Epidermal melanocyte (primary cell): ENCODE data around the gene HENMT1.
A peak's percentile ranks its signal among the peaks of the same experiment; 100 is the strongest.
"Not testable (repeated sequence)": the region's sequence is repeated elsewhere in the genome, so short reads cannot be mapped to it uniquely, and the experiment has no call there.

Source experiments
- DNase-seq: peaks from one replicate; pipeline ENCODE4 v3.0.0; 2011; ENCODE audit warnings: low spot score; ENCODE audit not compliant: insufficient read length

The HENMT1 gene

DNA sequence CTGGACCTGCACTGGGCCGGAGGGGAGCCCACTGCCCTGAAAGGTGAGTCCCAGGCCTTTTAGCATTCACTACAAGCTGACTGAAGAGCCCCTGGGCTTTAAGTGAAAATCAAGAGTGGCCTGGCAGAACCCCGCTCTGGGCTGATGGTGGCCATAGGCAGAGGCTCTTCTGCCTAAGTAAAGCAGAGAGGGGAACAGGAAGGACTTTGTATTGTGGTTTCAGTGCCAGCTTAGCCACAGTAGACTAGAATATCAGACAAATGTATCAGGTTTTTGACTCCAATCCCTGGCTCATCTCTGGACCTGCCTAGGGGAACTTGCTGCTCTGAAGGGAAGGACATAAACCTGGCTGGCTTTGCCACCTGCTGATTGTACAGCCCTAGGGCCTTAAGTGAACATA is 10.2 kb upstream of the HENMT1 start:
- DNase-seq = no peak

DNA sequence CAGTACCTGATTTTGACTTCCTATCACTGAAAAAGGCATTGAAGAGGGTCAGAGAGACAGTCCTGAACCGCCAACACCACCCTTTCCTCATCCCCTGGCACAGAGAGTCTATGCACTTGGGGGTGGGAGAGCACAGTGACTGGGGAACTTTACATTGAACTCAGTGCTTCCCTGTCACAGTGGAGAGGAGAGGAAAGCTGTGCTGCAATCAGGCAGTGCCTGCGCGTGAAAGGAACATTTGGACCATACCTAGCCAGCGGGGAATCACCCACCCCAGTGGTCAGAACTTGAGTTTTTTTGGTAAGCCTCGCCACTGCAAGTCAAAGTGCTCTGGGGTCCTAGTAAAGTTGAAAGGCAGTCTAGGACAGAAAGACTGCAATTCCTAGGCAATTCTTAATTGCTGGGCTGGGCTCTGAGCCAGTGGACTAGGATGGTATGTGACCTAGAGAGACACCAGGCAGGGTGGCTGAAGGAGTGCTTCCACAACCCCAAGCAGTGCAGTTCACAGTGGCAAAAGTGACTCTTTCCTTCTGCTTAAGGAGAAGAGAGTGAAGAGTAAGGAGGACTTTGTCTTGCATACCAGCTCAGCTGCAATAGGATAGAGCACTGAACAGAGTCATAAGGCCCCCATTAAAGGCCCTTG is 9.4 kb upstream of the HENMT1 start:
- DNase-seq = no peak

- DNase-seq = no peak
Observed at GRCh38 chr1:108669679-108670078, 8.8 kb upstream of the HENMT1 start.

GRCh38 chr1:108668777-108669176 is 7.9 kb upstream of the HENMT1 start:
- no peak for DNase-seq

DNA sequence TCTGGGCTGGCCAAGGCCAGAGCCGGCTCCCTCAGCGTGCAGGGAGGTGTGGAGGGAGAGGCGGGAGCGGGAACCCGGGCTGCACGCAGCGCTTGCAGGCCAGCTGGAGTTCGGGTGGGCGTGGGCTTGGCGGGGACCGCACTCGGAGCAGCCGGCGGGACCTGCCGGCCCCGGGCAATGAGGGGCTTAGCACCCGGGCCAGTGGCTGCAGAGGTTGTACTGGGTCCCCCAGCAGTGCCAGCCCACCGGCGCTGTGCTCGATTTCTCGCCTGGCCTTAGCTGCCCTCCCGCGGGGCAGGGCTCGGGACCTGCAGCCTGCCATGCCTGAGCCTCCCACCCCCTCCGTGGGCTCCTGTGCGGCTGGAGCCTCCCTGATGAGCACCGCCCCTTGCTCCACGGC is 6.5 kb upstream of the HENMT1 start:
- not testable (repeated sequence) for DNase-seq

DNA sequence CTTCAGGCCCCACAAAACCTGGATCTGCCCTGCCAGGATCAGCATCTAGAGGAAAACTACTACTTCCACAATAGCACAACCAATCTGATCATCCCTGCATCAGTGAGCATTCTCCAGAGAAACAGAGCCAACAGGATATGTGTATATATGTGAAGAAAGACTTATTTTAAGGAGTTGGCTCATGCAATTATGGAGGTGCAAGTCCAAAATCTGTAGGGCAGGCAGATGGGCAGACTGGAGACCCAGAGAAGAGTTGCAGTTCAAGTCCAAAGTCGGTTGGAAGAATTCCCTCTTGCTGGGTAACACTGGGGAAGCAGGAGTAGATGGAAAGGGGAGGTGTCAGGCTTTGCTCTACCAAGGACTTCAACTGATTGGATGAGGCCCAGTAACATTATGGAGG is 4.9 kb upstream of the HENMT1 start:
- no peak for DNase-seq

- no peak for DNase-seq
Observed at GRCh38 chr1:108665067-108665466, 4.2 kb upstream of the HENMT1 start.

- no peak for DNase-seq
Observed at GRCh38 chr1:108664481-108664880, 3.6 kb upstream of the HENMT1 start.

DNA sequence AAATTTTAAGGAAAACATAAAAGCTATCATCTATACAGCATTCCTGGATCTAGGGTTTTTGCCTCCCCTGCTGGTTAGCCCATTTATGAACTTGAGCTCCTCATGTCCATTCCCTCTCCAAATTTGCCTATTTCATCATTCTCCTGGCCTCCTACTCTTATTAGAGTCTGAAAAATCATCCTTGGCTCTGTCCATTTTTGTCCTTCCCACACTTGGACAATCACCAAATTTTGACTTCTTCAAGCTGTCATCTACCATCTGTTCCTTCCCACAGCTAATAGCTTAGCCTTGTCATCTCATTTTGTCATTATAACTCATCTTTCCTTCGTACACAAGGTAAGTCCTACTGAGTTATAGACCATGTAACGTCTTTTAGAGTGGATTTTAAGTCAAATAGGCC is 2.2 kb upstream of the HENMT1 start:
- DNase-seq = no peak

GRCh38 chr1:108657356-108658080 is 3.4 kb downstream of the HENMT1 start:
- DNase-seq = no peak

- DNase-seq = no peak
Observed at GRCh38 chr1:108653431-108654105, 7.3 kb downstream of the HENMT1 start.

- DNase-seq = no peak
Observed at GRCh38 chr1:108646648-108647269, 14.1 kb downstream of the HENMT1 start.

GRCh38 chr1:108646265-108646647 is 14.6 kb downstream of the HENMT1 start:
- no peak for DNase-seq

DNA sequence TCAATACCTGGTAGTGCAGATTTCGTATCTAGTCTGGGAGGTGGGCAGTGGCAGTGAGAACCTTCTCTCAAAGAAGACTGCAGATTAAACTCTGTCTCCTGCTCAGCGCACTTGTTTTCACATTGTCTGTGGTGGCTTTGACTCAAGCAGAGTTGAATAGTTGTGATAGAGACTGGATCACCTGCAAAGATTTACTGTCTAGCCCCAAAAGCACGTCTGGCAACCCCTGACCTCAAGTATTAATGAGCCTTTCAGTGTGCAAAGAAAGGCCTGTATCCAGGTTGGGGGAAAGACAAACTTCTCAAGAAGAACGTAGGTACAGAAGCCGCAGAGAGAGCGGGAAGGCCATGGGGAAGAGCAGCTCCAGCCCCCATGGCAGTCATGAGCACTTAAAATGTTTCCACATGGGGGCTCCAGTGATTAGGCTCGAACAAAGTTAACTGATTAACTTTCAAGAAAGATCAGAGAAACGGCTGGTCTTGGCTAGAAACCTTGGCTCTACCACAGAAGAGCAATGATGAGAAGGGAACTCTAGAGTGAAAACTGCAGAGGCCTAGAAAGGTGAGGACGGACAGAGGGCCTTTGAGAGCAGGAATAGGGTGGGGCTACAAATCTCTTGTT is 15.2 kb downstream of the HENMT1 start:
- DNase-seq = no peak

GRCh38 chr1:108644984-108645383 is 15.9 kb downstream of the HENMT1 start:
- no peak for DNase-seq

DNA sequence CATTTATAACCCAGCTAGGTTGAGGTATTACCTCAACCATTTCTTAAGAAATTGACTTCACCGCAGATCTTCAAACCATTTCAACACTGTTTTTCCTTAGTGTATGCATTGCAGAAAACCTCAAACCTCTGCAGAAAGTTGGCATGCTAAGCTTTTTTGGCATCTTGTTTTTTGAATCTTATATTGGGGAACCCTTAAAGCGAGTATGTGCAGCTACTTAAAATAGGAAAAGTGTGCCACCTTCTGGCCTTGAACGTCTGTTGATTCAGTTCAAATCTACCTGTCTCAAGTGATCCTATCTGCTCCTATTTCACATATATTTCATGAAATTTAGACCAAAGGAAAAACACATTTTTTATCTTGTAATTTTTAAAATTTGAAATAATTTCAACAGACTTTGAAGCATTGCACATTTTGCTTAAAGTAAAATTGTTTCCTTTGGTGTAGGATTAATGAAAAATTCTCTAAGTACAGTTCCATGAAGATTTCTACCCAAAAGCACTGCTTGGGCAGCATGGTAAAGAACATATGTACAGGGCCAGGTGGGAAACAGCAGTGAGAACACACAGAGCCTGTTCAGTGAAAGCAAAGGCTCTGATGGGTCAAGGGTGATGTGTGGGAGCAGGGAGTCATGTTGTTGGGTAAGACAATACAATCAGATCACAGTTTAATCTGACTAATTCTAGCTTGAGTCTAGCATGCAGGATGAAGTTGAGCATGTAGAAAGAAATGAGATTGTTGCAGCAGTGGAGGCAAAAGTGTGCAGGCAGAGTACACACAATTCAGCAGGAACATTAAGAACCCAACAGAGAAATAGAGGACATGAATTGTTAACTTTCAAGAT is 17.2 kb downstream of the HENMT1 start:
- peak; percentile 87 for DNase-seq

- not testable (repeated sequence) for DNase-seq
Observed at GRCh38 chr1:108640863-108641262, 20.0 kb downstream of the HENMT1 start.

- no peak for DNase-seq
Observed at GRCh38 chr1:108639899-108640560, 20.9 kb downstream of the HENMT1 start.

DNA sequence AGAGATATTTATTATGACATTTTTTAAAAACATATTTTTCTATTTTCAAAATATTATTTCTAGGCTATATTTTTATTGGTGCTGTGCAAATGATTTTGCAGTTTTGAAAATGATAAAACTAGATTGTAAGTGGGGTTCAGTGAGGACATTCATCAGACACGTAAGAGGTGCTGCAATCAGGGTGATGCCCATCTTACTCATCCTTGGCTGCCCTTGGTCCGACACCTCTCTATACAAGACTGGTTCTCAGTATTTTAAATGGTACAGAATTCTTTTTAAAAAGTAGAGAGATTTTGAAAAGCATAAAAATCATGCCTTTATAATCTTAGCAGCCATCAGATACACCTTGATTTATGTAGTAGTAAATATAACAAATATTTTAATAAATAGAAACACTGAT is 24.0 kb downstream of the HENMT1 start:
- no peak for DNase-seq

- DNase-seq = no peak
Observed at GRCh38 chr1:108634521-108634920, 26.4 kb downstream of the HENMT1 start.
